ENCODE data around the gene PPA1.
"Not testable (repeated sequence)": the region's sequence is repeated elsewhere in the genome, so short reads cannot be mapped to it uniquely, and the experiment has no call there.

The PPA1 gene

DNA sequence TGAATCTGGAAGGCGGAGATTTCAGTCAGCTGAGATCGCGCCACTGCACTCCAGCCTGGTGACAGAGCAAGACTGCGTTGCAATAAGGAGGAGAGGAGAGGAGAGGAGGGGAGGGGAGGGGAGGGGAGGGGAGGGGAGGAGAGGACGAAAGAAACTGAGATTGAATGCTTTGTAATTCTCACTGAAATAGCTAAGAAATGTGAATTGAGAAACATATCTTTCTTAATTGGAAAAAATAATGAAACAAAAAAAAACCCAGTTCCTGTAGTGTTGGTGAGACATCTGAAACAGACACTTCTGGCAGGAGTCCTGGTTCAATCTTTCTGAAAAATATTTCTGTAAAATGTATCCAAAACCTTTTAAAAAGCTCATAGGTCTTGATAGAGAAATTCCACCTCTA lies 26.5 kb downstream of the PPA1 start:
- DNase-seq, result no peak

DNA sequence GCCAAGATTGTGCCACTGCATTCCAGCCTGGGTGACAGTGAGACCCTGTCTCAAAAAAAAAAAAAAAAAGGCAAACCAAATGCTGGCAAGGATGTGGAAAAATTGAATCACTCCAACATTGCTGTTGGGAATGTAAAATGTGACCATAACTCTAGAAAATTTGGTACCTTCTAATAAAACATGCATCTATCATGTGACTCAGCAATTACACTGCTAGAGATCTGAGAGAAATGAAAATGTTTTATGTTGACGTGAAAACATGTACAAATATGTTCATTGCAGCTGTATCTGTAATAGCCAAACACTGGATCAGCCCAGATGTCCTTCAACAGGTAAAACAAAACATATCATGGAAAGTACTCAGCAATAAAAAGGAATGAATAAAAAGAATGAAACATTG lies 32.1 kb downstream of the PPA1 start:
- no peak for DNase-seq

GRCh38 chr10:70198696-70199466 lies 34.3 kb downstream of the PPA1 start:
- no peak for DNase-seq

DNA sequence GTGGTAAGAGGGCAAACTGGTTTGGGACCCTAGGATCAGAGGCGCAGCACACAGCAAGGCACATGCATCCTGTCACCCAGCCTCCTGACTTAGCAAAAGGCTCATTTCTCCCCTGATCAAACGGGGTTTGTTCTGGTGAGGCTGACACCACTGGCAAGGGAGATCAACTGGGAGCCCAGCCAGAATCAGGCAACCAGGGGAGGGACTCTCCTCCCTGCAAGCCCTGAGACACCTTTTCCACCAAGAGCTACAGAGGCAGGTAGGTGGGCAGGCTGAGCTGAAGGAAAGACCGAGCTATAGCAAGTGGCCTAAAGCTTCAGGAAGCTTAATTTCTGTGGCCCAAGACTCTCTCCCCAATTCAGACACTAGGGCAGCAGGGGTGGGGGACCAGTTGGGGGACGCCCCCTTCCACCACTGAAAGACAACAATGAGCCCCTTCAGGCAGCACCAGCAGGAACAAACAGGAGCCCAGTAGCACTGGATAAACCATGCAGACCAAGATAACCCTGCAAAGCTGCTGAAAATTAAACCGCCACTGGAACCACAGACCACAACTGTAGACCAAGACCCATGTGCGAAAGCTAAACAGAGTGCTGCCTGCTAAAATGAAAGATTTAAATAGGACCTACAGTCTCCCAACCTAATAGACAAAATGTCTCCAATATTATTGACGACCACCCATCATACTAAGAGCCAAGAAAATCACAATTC lies 35.8 kb downstream of the PPA1 start:
- peak; percentile 14 for DNase-seq

GRCh38 chr10:70193391-70193844 lies 39.8 kb downstream of the PPA1 start:
- no peak for DNase-seq

- no peak for DNase-seq
Observed at GRCh38 chr10:70192326-70192968, 40.8 kb downstream of the PPA1 start.

- no peak for DNase-seq
Observed at GRCh38 chr10:70191972-70192305, 41.3 kb downstream of the PPA1 start.

GRCh38 chr10:70191161-70191971 lies 41.9 kb downstream of the PPA1 start:
- DNase-seq, result no peak

GRCh38 chr10:70190581-70190980 lies 42.6 kb downstream of the PPA1 start:
- no peak for DNase-seq

- no peak for DNase-seq
Observed at GRCh38 chr10:70190102-70190501, 43.1 kb downstream of the PPA1 start.

- no peak for DNase-seq
Observed at GRCh38 chr10:70188768-70189167, 44.5 kb downstream of the PPA1 start.

DNA sequence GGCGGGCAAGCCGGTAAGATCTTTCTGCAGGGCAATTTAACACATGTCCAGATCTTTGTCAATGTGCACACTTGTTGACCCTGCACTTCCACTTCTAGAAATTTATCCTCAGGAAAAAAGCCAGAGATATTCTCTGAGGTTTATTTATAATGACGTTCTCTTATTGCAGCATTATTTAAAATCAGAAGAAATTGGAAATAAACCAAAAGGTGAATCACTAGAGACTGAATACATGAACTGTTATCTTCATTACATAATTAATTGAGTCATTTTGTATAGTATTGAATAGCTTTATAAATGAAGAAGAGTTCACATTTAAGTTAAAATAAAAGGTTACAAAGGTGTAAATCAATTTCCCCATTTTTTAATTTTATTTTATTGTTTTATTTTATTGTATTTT lies 46.7 kb downstream of the PPA1 start:
- DNase-seq, result no peak

GRCh38 chr10:70186090-70186489 lies 47.1 kb downstream of the PPA1 start:
- no peak for DNase-seq

- no peak for DNase-seq
Observed at GRCh38 chr10:70183304-70183703, 49.9 kb downstream of the PPA1 start.

DNA sequence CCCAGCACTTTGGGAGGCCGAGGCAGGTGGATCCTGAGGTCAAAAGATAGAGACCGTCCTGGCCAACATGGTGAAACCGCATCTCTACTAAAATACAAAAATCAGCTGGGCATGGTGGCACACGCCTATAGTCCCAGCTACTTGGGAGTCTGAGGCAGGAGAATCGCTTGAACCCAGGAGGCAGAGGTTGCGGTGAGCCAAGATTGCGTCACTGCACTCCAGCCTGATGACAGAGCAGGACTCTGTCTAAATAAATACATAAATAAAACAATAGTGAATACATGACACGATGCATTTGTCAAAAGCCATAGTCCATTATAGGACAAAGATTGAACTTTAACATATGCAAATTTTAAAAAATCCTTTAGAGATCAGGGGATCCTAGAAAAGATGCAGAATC lies 54.0 kb downstream of the PPA1 start:
- DNase-seq, result not testable (repeated sequence)

DNA sequence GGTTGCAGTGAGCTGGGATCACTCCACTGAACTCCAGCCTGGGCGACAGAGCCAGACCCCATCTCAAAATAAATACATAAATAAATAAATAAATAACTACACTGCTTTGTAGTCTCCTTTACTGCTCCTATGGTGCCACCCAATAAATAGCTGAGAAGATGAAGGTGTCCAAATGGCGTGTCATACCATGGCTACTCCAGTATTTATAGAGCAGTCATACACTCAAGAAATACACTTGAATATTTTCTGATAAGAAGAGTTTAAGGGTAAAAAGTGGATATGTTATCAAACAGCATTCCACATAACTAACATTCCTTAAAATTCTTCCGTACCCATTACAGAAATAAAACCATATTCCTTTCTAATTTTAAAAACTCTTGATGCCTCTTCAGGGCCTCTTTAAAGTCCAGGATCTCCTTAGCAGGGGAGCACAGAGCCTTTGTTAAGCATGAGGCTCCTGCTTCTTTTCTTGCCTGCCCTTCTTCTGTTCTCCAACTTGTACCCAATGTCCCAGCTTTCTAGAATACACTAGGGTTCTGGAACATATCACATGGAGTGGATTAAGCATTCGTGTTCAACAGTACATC lies 55.0 kb downstream of the PPA1 start:
- DNase-seq, result no peak

DNA sequence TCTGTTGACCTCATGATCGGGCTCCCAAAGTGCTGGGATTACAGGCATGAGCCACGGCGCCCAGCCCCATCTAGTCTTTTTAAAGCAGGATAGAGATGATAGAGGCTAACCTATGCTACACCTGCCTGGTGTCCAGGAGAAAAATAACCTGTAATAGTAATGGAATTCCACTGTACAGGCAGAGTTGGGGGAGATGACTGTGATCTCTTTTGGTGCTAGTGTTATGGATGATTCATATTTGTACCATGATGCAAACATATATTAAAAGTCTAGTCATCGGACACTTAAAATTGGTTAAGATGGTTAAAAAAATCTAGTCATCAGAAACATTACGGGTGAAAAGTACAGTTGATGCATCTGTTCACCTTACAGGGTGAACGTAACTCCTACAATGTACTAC lies 56.8 kb downstream of the PPA1 start:
- DNase-seq, result no peak

- DNase-seq, result no peak
Observed at GRCh38 chr10:70175516-70175915, 57.7 kb downstream of the PPA1 start.

- DNase-seq, result peak; percentile 33
Observed at GRCh38 chr10:70174058-70174741, 59.0 kb downstream of the PPA1 start.

- no peak for DNase-seq
Observed at GRCh38 chr10:70169649-70170364, 63.4 kb downstream of the PPA1 start.

DNA sequence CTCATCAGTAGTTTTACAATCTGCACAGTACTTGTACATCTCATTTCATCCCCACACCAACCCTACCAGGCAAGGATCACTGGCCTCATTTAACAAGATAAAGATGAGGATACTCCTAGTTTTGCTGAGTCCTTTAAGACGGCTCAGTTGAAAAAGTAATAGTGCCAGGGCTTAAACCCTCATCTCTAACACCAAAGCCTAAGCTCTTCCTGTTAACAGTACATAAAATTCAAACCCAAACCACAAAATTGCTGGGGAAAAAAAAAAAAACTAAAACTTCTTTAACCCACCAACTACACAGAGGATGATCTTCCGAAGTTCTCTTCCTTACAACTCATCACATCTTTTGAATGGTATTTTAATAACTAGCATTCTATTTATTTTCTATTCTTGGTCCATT lies 64.2 kb downstream of the PPA1 start:
- DNase-seq, result no peak

- DNase-seq, result no peak
Observed at GRCh38 chr10:70167246-70167645, 66.0 kb downstream of the PPA1 start.

Measured in NK-92 treated with Interleukin-12 subunit alpha and Interleukin-12 subunit beta, amount 100 ng/mL, for 24 hours (cell line).